K562 (cell line): ENCODE results near the gene ZNF597. TPM values are rescaled to one million over a fixed set of nuclear protein-coding genes. Genes with fewer than 3 reads are reported as not detected.

ENCODE experiments used
- ASH1L ChIP-seq: fragments of 450-650 bp; IDR thresholded peaks from 2 replicates; pipeline ENCODE4 v1.6.1; 2018; ENCODE audit warnings: borderline replicate concordance, mild to moderate bottlenecking, low read depth; ENCODE audit not compliant: partially characterized antibody
- CHCHD3 ChIP-seq: fragments of 250-450 bp; sonication (Bioruptor Pico); IDR thresholded peaks from 2 replicates; pipeline ENCODE4 v2.1.2; 2022; ENCODE audit warnings: mild to moderate bottlenecking
- CREBBP ChIP-seq: IDR thresholded peaks from one replicate; pipeline ENCODE4 v1.6.1; 2012; ENCODE audit warnings: low read depth, mild to moderate bottlenecking, control low read depth, inconsistent platforms, low read length
- CTCFL ChIP-seq: IDR thresholded peaks from 2 replicates; pipeline ENCODE4 v1.6.1; 2011; ENCODE audit warnings: borderline replicate concordance, low read depth, mild to moderate bottlenecking, moderate library complexity, low read length; ENCODE audit not compliant: insufficient read depth, poor library complexity, severe bottlenecking
- GABPA ChIP-seq: fragments of 200-800 bp; sonication (Bioruptor generic); conservative IDR thresholded peaks from 2 replicates; pipeline ENCODE4 v1.6.1; 2016; ENCODE audit warnings: low read depth, missing genetic modification characterization, missing compliant biosample characterization
- GTF2E2 ChIP-seq: fragments of 200-800 bp; sonication (Bioruptor generic); IDR thresholded peaks from 2 replicates; pipeline ENCODE4 v1.6.1; 2016; ENCODE audit warnings: missing genetic modification characterization, missing compliant biosample characterization
- KDM5B ChIP-seq: fragments of 200-600 bp; sonication (generic); IDR thresholded peaks from 2 replicates; pipeline ENCODE4 v1.6.1; 2012; ENCODE audit warnings: low read depth, mild to moderate bottlenecking, moderate library complexity, low read length, control low read depth, inconsistent platforms; ENCODE audit not compliant: insufficient replicate concordance
- MXD1 ChIP-seq: fragments of 250-450 bp; sonication (Bioruptor Pico); IDR thresholded peaks from 2 replicates; pipeline ENCODE4 v1.8.0; 2021; ENCODE audit warnings: borderline replicate concordance, mild to moderate bottlenecking, moderate library complexity; ENCODE audit not compliant: poor library complexity, severe bottlenecking
- NCOA4 ChIP-seq: fragments of 450-650 bp; IDR thresholded peaks from 2 replicates; pipeline ENCODE4 v1.6.1; 2018; ENCODE audit warnings: mild to moderate bottlenecking; ENCODE audit not compliant: partially characterized antibody
- POLR2A ChIP-seq: fragments of 450-650 bp; conservative IDR thresholded peaks from 2 replicates; pipeline ENCODE4 v1.6.1; 2016
- SREBF1 ChIP-seq: fragments of 150-350 bp; IDR thresholded peaks from 2 replicates; pipeline ENCODE4 v1.6.1; 2014; ENCODE audit warnings: antibody characterized with exemption, low read depth, low read length, borderline replicate concordance
- ZNF311 ChIP-seq: fragments of 250-450 bp; sonication (Bioruptor Pico); IDR thresholded peaks from 2 replicates; pipeline ENCODE4 v1.4.0; 2020; ENCODE audit warnings: mild to moderate bottlenecking, moderate library complexity
- ZNF384 ChIP-seq: IDR thresholded peaks from 2 replicates; pipeline ENCODE4 v1.6.1; 2012; ENCODE audit warnings: low read depth, low read length, improper control_type of control experiment
- ZNF407 ChIP-seq: fragments of 450-650 bp; IDR thresholded peaks from 2 replicates; pipeline ENCODE4 v1.6.1; 2016; ENCODE audit warnings: low read depth
- ZNF644 ChIP-seq: fragments of 200-800 bp; sonication (Bioruptor generic); IDR thresholded peaks from 2 replicates; pipeline ENCODE4 v1.6.1; 2016; ENCODE audit warnings: low read depth, missing genetic modification characterization, missing compliant biosample characterization
- ZNF695 ChIP-seq: fragments of 450-650 bp; formaldehyde crosslinking; IDR thresholded peaks from 2 replicates; pipeline ENCODE4 v1.4.0; 2020; ENCODE audit warnings: mild to moderate bottlenecking, moderate library complexity
- ZSCAN32 ChIP-seq: fragments of 450-650 bp; formaldehyde crosslinking; IDR thresholded peaks from 2 replicates; pipeline ENCODE4 v1.4.0; 2020; ENCODE audit warnings: mild to moderate bottlenecking, moderate library complexity
- polyA plus RNA-seq, 8 experiments: library from polyadenylated mRNA; depleted of rRNA in 4 of 8; stranded (reverse) in 5 of 8; unstranded in 3 of 8; fragments of >200 nt; fragmentation: Nextera tagmentation in 2 of 8; fragmentation: Illumina TruSeq in 1 of 8; extraction: Ambion mirVana in 2 of 8; extraction: Trizol in 1 of 8; gene quantifications; 2 replicates each; pipeline versions ENCODE4 v1.2.1 to v1.2.3, GENCODE V29; 2011 to 2014; ENCODE audit warnings: inconsistent platforms in 1 of 8, missing spikeins in 1 of 8
- total RNA-seq, 7 experiments: library from RNA; depleted of rRNA in 6 of 7; stranded (reverse); fragments of >200 nt in 6 of 7; fragmentation: Illumina TruSeq in 2 of 7; extraction: Trizol in 2 of 7; gene quantifications; 2 replicates each; pipeline versions ENCODE4 v1.2.1 to v1.2.3, GENCODE V29; 2011 to 2021; ENCODE audit warnings: low replicate concordance in 1 of 7

Gene ZNF597
- total and polyA plus RNA-seq, 9 of the 15 experiments (the other 6 are each of a cell fraction or from before 2014, with no cell fraction given): 0.14 to 0.68 (median 0.42) TPM

- TF ChIP-seq CTCFL (peak; percentile 69), ZNF695 (CRISPR knock-in tag) (no peak), ZSCAN32 (CRISPR knock-in tag) (peak; percentile 71), KDM5B (peak; percentile 80), SREBF1 (no peak), CREBBP (no peak), ZNF384 (no peak), CHCHD3 (CRISPR knock-in tag) (no peak), POLR2A (peak; percentile 92), GTF2E2 (tag) (peak; percentile 67; the same call in 1 of the 2 replicates), MXD1 (CRISPR knock-in tag) (no peak), GABPA (peak; percentile 95), NCOA4 (no peak), ZNF311 (0 out of 2 replicates have a peak, but pooled peaks have one; percentile 54), ZNF644 (tag) (no peak), ZNF407 (no peak), ASH1L (no peak)
Observed at GRCh38 chr16:3457434-3458252, 14.3 kb upstream of the ZNF597 start (continued).
